ENCODE measurements around the gene TCEANC2. TPM values are rescaled to one million over a fixed set of nuclear protein-coding genes. Genes with fewer than 3 reads are reported as not detected.

The TCEANC2 gene
- total RNA-seq, 1 donor from 2014 or later: 0.64 TPM

- Histone ChIP-seq H3K9me3 (no peaks in the 10 kb centered on the region), H3K36me3 (no peaks in the 10 kb centered on the region), H3K4me1 (no peaks in the 10 kb centered on the region), H3K4me3 (no peak overlapping the region), H3K27ac (no peak overlapping the region), H3K27me3 (no peaks in the 10 kb centered on the region)
- TF ChIP-seq, protein P1, sequence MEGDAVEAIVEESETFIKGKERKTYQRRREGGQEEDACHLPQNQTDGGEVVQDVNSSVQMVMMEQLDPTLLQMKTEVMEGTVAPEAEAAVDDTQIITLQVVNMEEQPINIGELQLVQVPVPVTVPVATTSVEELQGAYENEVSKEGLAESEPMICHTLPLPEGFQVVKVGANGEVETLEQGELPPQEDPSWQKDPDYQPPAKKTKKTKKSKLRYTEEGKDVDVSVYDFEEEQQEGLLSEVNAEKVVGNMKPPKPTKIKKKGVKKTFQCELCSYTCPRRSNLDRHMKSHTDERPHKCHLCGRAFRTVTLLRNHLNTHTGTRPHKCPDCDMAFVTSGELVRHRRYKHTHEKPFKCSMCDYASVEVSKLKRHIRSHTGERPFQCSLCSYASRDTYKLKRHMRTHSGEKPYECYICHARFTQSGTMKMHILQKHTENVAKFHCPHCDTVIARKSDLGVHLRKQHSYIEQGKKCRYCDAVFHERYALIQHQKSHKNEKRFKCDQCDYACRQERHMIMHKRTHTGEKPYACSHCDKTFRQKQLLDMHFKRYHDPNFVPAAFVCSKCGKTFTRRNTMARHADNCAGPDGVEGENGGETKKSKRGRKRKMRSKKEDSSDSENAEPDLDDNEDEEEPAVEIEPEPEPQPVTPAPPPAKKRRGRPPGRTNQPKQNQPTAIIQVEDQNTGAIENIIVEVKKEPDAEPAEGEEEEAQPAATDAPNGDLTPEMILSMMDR (IDR thresholded peaks at IDR 0.05): no peak
- intact Hi-C loops (cut with DNase I): no loop called here
- DNase-seq (ENCODE audit: low spot score in 2 of 2): no peak
Measured at GRCh38 chr1:54136269-54136896, 83.0 kb downstream of the TCEANC2 start.

GRCh38 chr1:54136963-54137533 lies 83.6 kb downstream of the TCEANC2 start:
- no peak overlapping the region for H3K4me3 ChIP-seq
- intact Hi-C loops (cut with DNase I): no loop called here
- no peaks in the 10 kb centered on the region for H3K4me1 ChIP-seq
- TF ChIP-seq, protein P1 (IDR thresholded peaks at IDR 0.05): no peak
- no peaks in the 10 kb centered on the region for H3K9me3 ChIP-seq
- DNase-seq (ENCODE audit: low spot score in 2 of 2): no peak
- no peak overlapping the region for H3K27ac ChIP-seq
- H3K27me3 ChIP-seq: no peaks in the 10 kb centered on the region
- no peaks in the 10 kb centered on the region for H3K36me3 ChIP-seq

DNA sequence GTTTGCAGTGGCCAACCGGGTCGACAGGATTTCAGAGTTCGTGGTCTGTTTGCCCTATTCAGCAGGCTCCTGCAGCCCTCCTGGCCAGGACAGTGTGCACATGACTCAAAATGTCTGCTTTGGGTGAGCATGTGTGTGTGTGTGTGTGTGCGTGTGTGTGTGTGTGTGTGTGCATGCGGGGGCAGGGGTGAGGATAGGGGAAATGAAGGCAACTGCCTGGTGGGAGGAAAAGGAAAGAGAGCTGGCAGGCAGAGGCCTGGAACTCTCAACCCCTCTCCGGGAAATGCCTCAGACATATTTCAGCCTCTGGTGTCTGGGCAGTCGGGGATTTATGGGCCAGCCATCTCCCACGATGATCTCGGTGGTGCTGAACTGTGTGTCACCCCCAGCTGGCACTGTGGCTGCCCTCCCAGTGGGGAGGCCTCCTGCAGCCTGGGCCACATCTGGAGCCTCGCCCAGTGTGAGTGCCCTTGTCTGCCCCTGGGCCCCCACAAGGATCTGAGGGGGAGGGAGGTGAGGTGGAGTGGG lies 84.2 kb downstream of the TCEANC2 start:
- DNase-seq (ENCODE audit: low spot score in 2 of 2): no peak
- Histone ChIP-seq H3K36me3 (no peaks in the 10 kb centered on the region), H3K9me3 (no peaks in the 10 kb centered on the region), H3K4me3 (no peak overlapping the region), H3K27ac (no peak overlapping the region), H3K27me3 (no peaks in the 10 kb centered on the region), H3K4me1 (no peaks in the 10 kb centered on the region)
- TF ChIP-seq, protein P1 (IDR thresholded peaks at IDR 0.05): no peak
- intact Hi-C loops (cut with DNase I): no loop called here

- Histone ChIP-seq H3K27me3 (no peaks in the 10 kb centered on the region), H3K36me3 (no peaks in the 10 kb centered on the region), H3K9me3 (no peaks in the 10 kb centered on the region), H3K4me1 (no peaks in the 10 kb centered on the region), H3K27ac (no peak overlapping the region), H3K4me3 (no peak overlapping the region)
- intact Hi-C loops (cut with DNase I): no loop called here
- TF ChIP-seq, protein P1 (IDR thresholded peaks at IDR 0.05): no peak
- DNase-seq (ENCODE audit: low spot score in 2 of 2): no peak
Measured at GRCh38 chr1:54138994-54139393, 85.6 kb downstream of the TCEANC2 start.

DNA sequence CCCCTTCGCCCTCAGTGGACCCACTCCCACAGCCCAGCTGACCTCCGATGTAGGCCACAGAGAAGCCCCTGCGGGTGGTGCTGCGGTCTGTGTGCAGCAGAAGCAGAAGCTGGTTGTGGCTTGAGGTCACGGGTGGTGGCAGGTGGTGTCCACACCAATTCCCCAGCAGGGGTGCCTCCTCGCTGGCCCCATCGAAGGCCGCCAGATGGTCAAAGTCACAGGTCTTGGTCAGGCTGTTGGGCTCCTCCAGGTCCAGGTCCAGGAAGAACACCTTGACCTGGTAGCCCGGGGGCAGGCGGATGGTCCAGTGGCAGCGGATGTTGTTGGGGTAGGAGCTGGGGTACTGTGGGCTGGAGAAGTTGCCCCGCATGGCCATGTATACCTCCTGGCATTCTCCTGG lies 86.3 kb downstream of the TCEANC2 start:
- Histone ChIP-seq H3K36me3 (no peaks in the 10 kb centered on the region), H3K27me3 (no peaks in the 10 kb centered on the region), H3K27ac (no peak overlapping the region), H3K4me3 (no peak overlapping the region), H3K9me3 (no peaks in the 10 kb centered on the region), H3K4me1 (no peaks in the 10 kb centered on the region)
- DNase-seq (ENCODE audit: low spot score in 2 of 2): no peak
- intact Hi-C loops (cut with DNase I): no loop called here
- TF ChIP-seq, protein P1 (IDR thresholded peaks at IDR 0.05): no peak
